Activated naive CD4-positive, alpha-beta T cell treated with anti-CD3 and anti-CD28 coated beads, Interleukin-2, amount 50 U/mL, for 16 hours (primary cell): ENCODE data around the gene ATPAF1.
A peak's percentile ranks its signal among the peaks of the same experiment; 100 is the strongest.

Source experiments
- DNase-seq: peaks from one replicate; pipeline ENCODE4 v3.0.0-alpha.2; 2020

Gene ATPAF1

GRCh38 chr1:46646844-46647243, 21.3 kb downstream of the ATPAF1 start:
- DNase-seq, result no peak

GRCh38 chr1:46646331-46646730, 21.8 kb downstream of the ATPAF1 start:
- no peak for DNase-seq

- DNase-seq, result no peak
Measured at GRCh38 chr1:46645815-46646214, 22.3 kb downstream of the ATPAF1 start.

GRCh38 chr1:46643368-46643775, 24.8 kb downstream of the ATPAF1 start:
- no peak for DNase-seq

GRCh38 chr1:46642115-46642680, 26.0 kb downstream of the ATPAF1 start:
- DNase-seq, result no peak

- no peak for DNase-seq
Measured at GRCh38 chr1:46639547-46639946, 28.6 kb downstream of the ATPAF1 start.

DNA sequence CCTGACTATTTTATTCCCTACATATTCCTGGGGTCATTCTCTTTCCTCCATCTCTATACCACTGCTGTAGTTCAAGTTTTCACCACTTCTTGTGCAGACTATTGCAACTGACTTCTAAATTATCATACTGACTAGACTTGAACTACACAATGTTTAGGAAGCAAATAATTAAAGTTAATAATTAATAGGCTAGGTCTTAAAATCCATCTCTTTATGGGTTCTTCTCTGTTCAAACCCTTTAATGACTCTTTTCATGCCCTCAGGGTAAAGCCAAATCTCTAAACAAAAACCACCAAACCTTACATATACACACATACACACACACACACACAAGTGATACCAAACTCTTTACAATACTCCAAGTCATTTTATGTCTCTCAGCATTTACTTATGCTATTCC, 29.2 kb downstream of the ATPAF1 start:
- no peak for DNase-seq

DNA sequence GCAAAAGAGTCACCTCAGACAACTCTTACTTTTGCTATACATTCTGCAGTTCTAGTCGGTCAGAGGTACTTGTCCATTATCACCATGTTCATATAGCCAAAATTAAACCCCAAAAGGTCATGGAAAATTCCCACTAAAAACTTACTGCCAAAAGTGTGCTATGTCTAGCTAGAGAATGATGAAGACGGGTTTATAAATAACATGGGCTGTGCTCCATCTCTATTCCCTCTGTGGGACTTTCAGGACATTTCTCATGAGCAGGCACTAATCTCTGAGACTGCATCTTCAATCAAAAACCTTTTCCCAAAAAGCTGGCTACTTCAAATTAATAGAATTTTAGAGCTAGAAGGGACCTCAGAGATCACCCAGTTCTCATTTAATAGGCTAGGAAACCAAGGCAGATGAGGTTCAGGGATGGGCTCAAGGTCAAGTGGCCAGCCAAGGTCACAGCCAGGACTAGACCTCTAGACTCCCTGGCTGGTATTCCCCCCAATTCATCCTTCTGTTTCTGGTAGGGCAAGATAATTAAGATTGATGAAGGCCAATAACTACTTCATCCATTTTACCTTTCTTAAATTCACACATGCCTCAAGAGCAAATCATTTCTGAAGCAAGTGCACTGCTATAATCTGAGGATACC, 30.6 kb downstream of the ATPAF1 start:
- no peak for DNase-seq

GRCh38 chr1:46635205-46635604, 33.0 kb downstream of the ATPAF1 start:
- DNase-seq, result no peak

DNA sequence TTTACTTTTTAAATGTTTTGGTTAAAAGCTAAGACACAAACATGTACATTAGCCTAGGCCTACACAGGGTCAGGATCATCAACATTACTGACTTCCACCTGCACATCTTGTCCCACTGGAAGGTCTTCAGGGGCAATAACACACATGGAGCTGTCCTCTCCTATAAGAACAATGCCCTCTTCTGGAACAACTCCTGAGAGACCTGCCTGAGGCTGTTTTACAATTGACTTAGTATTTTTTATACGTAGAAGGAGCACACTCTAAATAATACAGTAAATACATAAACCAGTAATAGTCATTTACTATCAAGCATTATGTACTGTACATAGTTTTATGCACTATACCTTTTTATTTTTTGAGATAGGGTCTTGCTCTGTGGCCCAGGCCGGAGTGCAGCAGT, 37.4 kb downstream of the ATPAF1 start:
- no peak for DNase-seq

DNA sequence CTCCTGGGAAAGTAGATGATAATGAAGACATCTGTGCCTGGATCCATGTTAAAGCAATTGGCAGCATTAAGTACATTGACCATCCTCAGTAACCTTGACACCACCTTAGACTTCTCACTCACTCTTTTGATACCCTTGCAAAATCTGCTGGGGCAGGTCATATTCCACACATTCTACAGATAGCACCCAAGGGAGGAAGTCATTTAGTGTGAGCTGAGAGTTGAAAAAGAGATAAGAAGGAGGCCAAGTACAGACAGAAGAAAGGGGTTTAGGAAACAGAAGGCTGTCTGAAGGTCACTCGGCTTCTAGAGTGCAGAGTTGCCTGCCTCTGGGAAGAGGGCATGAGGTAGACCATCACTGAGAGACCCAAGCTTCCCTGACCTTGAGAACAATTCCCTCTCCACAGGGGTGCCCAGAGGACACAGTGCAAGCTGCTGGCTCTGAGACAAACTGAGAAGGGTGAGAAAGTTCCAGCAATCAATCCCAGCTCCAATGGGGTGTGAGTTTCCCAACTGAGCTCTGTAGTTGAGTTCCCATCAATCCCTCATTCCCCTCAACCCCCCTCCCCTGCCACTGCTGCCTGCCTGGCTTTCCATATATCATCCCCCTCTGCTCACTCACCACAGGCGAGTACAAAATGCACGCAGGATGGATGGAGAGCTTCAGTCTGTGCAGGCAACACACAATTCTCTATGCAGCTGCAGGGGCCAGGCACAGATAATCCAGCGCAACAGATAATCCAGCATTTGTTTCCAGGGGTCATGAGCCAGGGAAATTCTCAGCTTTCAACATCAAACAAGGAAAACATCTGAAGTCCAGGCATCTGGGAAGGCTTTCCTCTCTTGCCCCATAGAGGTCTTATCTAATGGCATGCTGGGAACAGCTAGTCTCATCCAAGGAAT, 44.2 kb downstream of the ATPAF1 start:
- no peak for DNase-seq

- no peak for DNase-seq
Measured at GRCh38 chr1:46622344-46622743, 45.8 kb downstream of the ATPAF1 start.

GRCh38 chr1:46621930-46622329, 46.2 kb downstream of the ATPAF1 start:
- DNase-seq, result no peak

- no peak for DNase-seq
Measured at GRCh38 chr1:46619656-46620258, 48.4 kb downstream of the ATPAF1 start.

DNA sequence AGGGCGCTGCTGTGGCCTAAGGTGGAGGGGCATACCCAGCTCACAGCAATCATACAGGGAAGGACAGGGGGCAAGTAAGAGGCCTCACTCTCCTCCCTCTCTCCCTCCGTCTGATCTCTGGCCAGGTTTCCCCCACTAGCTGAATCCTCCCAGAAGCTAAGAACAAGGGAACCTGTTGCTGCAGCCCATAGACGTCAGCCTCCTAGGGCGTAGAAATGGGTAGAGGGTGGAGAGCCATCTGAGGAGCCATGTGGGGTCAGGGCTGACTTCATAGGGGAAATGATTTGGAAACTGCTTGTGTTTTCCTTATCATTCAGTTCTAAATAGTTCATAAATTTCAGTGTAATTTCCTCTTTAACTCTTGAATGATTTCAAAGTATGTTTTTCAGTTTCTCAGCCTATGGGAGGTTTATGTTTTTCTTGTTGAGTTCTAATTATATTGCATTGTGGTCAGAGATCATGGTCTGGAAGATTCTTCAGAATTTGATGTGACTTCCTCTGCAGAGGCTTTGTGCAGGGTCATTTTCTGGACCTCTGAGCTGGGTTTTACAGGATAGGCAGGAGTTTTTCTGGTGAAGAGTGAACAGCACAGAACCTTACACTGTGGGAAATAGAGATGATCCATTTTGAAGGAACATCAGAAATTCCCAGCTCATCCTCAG, 49.3 kb downstream of the ATPAF1 start:
- DNase-seq, result no peak

DNA sequence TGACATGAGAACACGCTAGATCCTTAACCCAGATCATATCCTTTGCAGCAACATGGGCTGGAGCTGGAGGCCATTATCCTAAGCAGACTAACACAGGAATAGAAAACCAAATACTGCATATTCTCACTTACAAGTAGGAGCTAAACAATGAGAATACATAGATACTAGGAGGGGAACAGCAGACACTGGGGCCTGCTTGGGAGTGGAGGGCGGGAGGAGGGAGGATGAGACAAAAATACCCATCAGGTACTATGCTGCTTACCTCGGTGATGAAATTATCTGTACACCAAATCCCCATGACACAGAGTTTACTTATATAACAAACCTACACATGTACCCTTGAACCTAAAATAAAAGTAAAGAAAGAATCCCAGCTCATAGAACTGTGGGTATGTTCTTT, 50.3 kb downstream of the ATPAF1 start:
- DNase-seq, result no peak

- DNase-seq, result no peak
Measured at GRCh38 chr1:46617108-46617800, 50.9 kb downstream of the ATPAF1 start.

DNA sequence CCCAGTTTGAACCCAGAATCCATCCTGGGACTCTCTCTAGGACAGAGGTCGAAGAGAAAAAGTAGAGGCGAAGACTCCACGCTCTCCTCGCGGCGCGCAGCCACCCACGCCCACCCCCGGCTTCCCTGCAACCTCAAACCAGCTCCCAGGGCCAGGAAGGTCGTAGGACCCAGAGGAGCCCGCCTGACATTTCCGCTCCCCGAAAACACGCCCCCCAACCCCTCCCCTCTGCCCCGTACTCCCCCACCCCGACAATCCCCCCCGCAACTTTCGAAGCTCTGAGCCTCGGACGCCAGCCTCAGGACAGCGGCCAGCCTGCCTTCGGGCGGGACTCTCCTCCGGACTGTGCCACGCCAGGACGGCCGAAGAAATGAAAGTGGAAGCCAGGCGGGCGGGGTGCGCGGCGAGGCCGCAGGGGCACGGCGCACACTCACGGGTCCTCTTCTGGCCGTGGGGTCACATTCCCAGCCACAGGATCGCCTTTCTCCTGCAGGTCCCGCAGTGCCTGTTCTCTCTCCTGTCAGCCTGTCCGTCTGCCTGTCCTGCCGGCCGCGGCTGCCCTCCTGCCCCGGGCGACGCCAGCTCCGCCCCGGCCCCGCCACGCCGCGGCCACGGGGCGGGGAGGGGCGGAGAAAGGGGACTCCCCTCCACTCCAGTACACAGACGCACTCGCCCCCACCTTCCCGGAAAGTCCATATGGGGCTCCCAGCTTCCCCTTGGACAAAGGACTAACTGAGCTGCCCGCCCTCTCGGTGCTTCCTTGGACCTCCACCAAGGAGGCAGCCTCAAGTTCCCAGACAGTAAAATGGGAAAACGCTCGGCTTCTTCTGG, 51.7 kb downstream of the ATPAF1 start, which contains the start of gene MOB3C:
TSS of gene MOB3C (minus strand) at position 535 of the 831 bp plus-strand sequence. CDS start 3,490 bp downstream, outside the sequence.
- peak; percentile 71 for DNase-seq

GRCh38 chr1:46615735-46616134, 52.4 kb downstream of the ATPAF1 start:
- DNase-seq, result no peak

- DNase-seq, result no peak
Measured at GRCh38 chr1:46615088-46615487, 53.1 kb downstream of the ATPAF1 start.

- DNase-seq, result no peak
Measured at GRCh38 chr1:46614604-46614984, 53.6 kb downstream of the ATPAF1 start.
